ENCODE measurements around the gene SLC25A25. TPM values are rescaled to one million over a fixed set of nuclear protein-coding genes. Genes with fewer than 3 reads are reported as not detected.
A peak's percentile ranks its signal among the peaks of the same experiment; 100 is the strongest.

The SLC25A25 gene
- total and polyA plus RNA-seq, 2 of the 8 experiments (the other 6 are each of a cell fraction or from before 2014, with no cell fraction given) = 6.5 to 18.5 TPM

- Histone ChIP-seq H4K5ac (ENCODE audit: insufficient read length, low read depth, low read length) (no peak overlapping the region), H3K9ac (replicated peaks in 1 of 4; ENCODE audit: extremely low read depth in 1 of 4, low read depth in 3 of 4, low read length in 3 of 4) (no peak overlapping the region), H3K4me1 (replicated peaks in 1 of 4; ENCODE audit: control insufficient read depth in 3 of 4, insufficient read depth in 4 of 4, low read length in 3 of 4) (peaks cover 0 to 4% (median under 1%) of the 10 kb centered on the region in 4 experiments; a peak in 3 of 7 replicates), H4K91ac (replicated peaks; ENCODE audit: insufficient read length, low read length) (no peak overlapping the region), H4K20me1 (replicated peaks in 1 of 2; ENCODE audit: control insufficient read depth in 1 of 2, insufficient read depth in 2 of 2, low read length in 2 of 2) (peaks cover 3 to 15% of the 10 kb centered on the region in 2 experiments), H3K4ac (replicated peaks; ENCODE audit: insufficient read length, low read depth, low read length) (peak overlapping the region; percentile 21), H3K79me2 (ENCODE audit: control insufficient read depth in 1 of 2, insufficient read depth in 2 of 2, low read length in 2 of 2) (no peaks in the 10 kb centered on the region), H2BK15ac (ENCODE audit: low read length) (no peak overlapping the region), H2AFZ (ENCODE audit: low read length) (no peak overlapping the region), H3K9me3 (ENCODE audit: insufficient read depth in 2 of 2, low read depth in 1 of 2, low read length in 1 of 2) (no peaks in the 10 kb centered on the region), H3K14ac (ENCODE audit: insufficient read length) (no peak overlapping the region), H3K4me2 (ENCODE audit: insufficient read depth in 1 of 2, low read depth in 2 of 2, low read length in 2 of 2) (peak overlapping the region in 1 of 2 experiments; percentile 64; a peak in 2 of 4 replicates), H3K36me3 (ENCODE audit: control insufficient read depth in 2 of 4, insufficient read depth in 4 of 4, low read length in 3 of 4) (peaks cover 0 to 21% (median 4%) of the 10 kb centered on the region in 4 experiments; a peak in 4 of 8 replicates), H3K4me3 (ENCODE audit: extremely low read depth in 1 of 4, insufficient read depth in 2 of 4, low read depth in 3 of 4, low read length in 4 of 4) (peak overlapping the region in 1 of 4 experiments; percentile 40; a peak in 1 of 8 replicates), H2BK12ac (ENCODE audit: low read depth, low read length) (no peak overlapping the region), H2BK5ac (ENCODE audit: low read depth, low read length) (0 out of 2 replicates have a peak overlapping the region, but pooled peaks have one; percentile 24), H4K8ac (ENCODE audit: extremely low read depth, insufficient read depth, low read length) (no peak overlapping the region), H3K18ac (ENCODE audit: extremely low read depth, low read length) (no peak overlapping the region), H2BK120ac (replicated peaks; ENCODE audit: low read depth, low read length) (no peak overlapping the region), H3K79me1 (ENCODE audit: low read depth, low read length) (no peaks in the 10 kb centered on the region), H3K56ac (replicated peaks; ENCODE audit: insufficient read length, low read depth, low read length) (no peak overlapping the region), H2BK20ac (ENCODE audit: low read length) (no peak overlapping the region), H3K23ac (ENCODE audit: insufficient read length) (no peak overlapping the region), H3K27me3 (replicated peaks in 1 of 4; ENCODE audit: control insufficient read depth in 3 of 4, extremely low read depth in 1 of 4, insufficient read depth in 3 of 4, low read length in 3 of 4) (no peaks in the 10 kb centered on the region), H3K23me2 (ENCODE audit: low read depth, low read length) (no peaks in the 10 kb centered on the region), H2AK5ac (ENCODE audit: low read depth, low read length) (0 out of 2 replicates have a peak overlapping the region, but pooled peaks have one; percentile 26), H3K27ac (ENCODE audit: low read depth, low read length) (no peak overlapping the region)
- no peak for DNase-seq (ENCODE audit: low read depth in 1 of 2, low spot score in 2 of 2)
- FAIRE-seq = no peak
- TF ChIP-seq POLR2AphosphoS5 (IDR thresholded peaks at IDR 0.05; ENCODE audit: low read depth, low read length) (0 out of 2 replicates have a peak, but pooled peaks have one; percentile 1), SRF (IDR thresholded peaks at IDR 0.05; ENCODE audit: low read depth, low read length) (no peak)
- CTCF ChIA-PET (ENCODE audit: partially characterized antibody) = interaction anchor here (0.6 to 9.1 kb wide), 37 partner anchors 7 to 294 kb away, joined by 3 to 114 read pairs (median 7); partner anchors contain the start of gene PTGES2
- POLR2A ChIA-PET (ENCODE audit: partially characterized antibody) = interaction anchor here (1.1 to 5.9 kb wide), 5 partner anchors 11 to 50 kb away, joined by 3 to 119 read pairs (median 5); partner anchors contain the start of gene BBLN
- WGBS, 2 experiments (ENCODE audit: extremely low coverage in 1 of 2, insufficient coverage in 1 of 2, insufficient read length in 1 of 2, insufficient replicate concordance in 2 of 2, low coverage in 1 of 2, low lambda C conversion rate in 2 of 2, missing lambda C conversion rate in 1 of 2) = 72% methylated on average over 3 of the region's 3 CpGs; no CpG with 5 or more reads in 1 of the 2 experiments
Observed at GRCh38 chr9:128118472-128118857, 50.4 kb downstream of the SLC25A25 start.
